CD8-positive, alpha-beta memory T cell (primary cell): ENCODE data around the gene ZDHHC13. TPM values are rescaled to one million over a fixed set of nuclear protein-coding genes. Genes with fewer than 3 reads are reported as not detected.

Experiments used
- CTCF ChIA-PET: fragments of 350-600 bp; sonication (Branson Sonifier 250); formaldehyde crosslinking; loops from one replicate; lab custom pipeline; 2021; ENCODE audit warnings: antibody characterized with exemption; lab: Charles Lee
- POLR2A ChIA-PET: fragments of 350-600 bp; sonication (Branson Sonifier 250); formaldehyde crosslinking; loops from one replicate; lab custom pipeline; 2021; ENCODE audit warnings: antibody characterized with exemption; lab: Charles Lee
- DNase-seq, 5 donors: peaks; one replicate each; pipeline versions ENCODE4 v3.0.0 to v3.0.0-alpha.2; 2020 to 2022; ENCODE audit warnings: mixed read lengths in 1 of 5
- H3K27ac ChIP-seq: one replicate; pipeline ENCODE4 v1.7.0; 2013; ENCODE audit warnings: low read depth, mild to moderate bottlenecking, low read length, moderate library complexity
- H3K27me3 ChIP-seq: 2 replicates; pipeline ENCODE4 v1.7.0; 2013; ENCODE audit warnings: low read length, mild to moderate bottlenecking; ENCODE audit not compliant: insufficient read depth, poor library complexity, severe bottlenecking
- H3K36me3 ChIP-seq: 2 replicates; pipeline ENCODE4 v1.7.0; 2013; ENCODE audit warnings: mild to moderate bottlenecking, low read length, moderate library complexity; ENCODE audit not compliant: insufficient read depth
- H3K4me1 ChIP-seq: 2 replicates; pipeline ENCODE4 v1.7.0; 2013; ENCODE audit warnings: mild to moderate bottlenecking, low read length, moderate library complexity; ENCODE audit not compliant: insufficient read depth
- H3K4me3 ChIP-seq: 2 replicates; pipeline ENCODE4 v1.7.0; 2013; ENCODE audit warnings: mild to moderate bottlenecking, low read length
- H3K9me3 ChIP-seq: 2 replicates; pipeline ENCODE4 v1.7.0; 2013; ENCODE audit warnings: mild to moderate bottlenecking, low read length
- H3K27ac Mint-ChIP-seq, 8 donors: one replicate each; pipeline ENCODE4 v1.8.0; 2020 to 2021; ENCODE audit warnings: mixed read lengths in 8 of 8, mild to moderate bottlenecking in 6 of 8, inconsistent platforms in 3 of 8, moderate library complexity in 3 of 8
- H3K27me3 Mint-ChIP-seq, 2 donors: one replicate each; pipeline ENCODE4 v1.8.0; 2020 to 2021; ENCODE audit warnings: mixed read lengths in 2 of 2, mild to moderate bottlenecking in 1 of 2, moderate library complexity in 1 of 2
- H3K36me3 Mint-ChIP-seq, 3 donors: one replicate each; pipeline ENCODE4 v1.8.0; 2020 to 2021; ENCODE audit warnings: mixed read lengths in 3 of 3, inconsistent platforms in 1 of 3, mild to moderate bottlenecking in 1 of 3
- H3K4me1 Mint-ChIP-seq, 3 donors: one replicate each; pipeline ENCODE4 v1.8.0; 2020 to 2021; ENCODE audit warnings: mixed read lengths in 3 of 3, inconsistent platforms in 1 of 3, mild to moderate bottlenecking in 1 of 3
- H3K4me3 Mint-ChIP-seq, 7 donors: one replicate each; pipeline ENCODE4 v1.8.0; 2020 to 2021; ENCODE audit warnings: mixed read lengths in 7 of 7, mild to moderate bottlenecking in 6 of 7, moderate library complexity in 4 of 7, inconsistent platforms in 2 of 7
- H3K9me3 Mint-ChIP-seq, 5 donors: one replicate each; pipeline ENCODE4 v1.8.0; 2020 to 2022; ENCODE audit warnings: mixed read lengths in 5 of 5, mild to moderate bottlenecking in 3 of 5, moderate library complexity in 2 of 5, inconsistent platforms in 1 of 5
- polyA plus RNA-seq: library from polyadenylated mRNA; unstranded; fragments of 300-500 nt; fragmentation: Illumina TruSeq; gene quantifications from one replicate; pipeline ENCODE4 v1.2.3, GENCODE V29; 2021
- total RNA-seq, 2 experiments: library from RNA; stranded (reverse); gene quantifications; one replicate each; pipeline ENCODE4 v1.2.3, GENCODE V29; 2021

The ZDHHC13 gene
- total and polyA plus RNA-seq, 3 experiments from 2014 or later, result 16.6 to 22.6 (median 22.1) TPM

DNA sequence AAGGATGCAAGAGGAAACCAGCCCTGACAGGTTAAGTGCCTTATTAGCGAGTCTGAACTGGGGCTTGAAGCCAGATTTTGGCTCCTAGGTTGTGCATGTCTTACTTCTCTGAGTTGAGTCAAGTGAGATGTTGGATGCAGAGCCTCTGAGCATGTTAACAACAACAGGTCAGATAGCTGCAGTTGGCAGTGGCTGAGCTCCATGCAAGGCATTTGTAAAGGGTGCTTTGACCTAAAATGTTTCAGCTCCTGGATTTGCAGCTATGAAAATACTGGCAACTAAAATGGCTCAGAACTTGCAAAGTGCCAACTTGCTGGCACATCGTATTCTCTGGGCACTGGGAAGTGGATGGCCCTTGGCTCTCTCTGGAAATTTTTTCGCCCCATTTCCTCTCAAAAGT lies 101.2 kb downstream of the ZDHHC13 start:
- Histone ChIP-seq H3K9me3 (no peaks in the 10 kb centered on the region), H3K4me1 (no peaks in the 10 kb centered on the region), H3K27ac (no peak overlapping the region), H3K4me3 (no peak overlapping the region), H3K27me3 (no peaks in the 10 kb centered on the region), H3K36me3 (no peaks in the 10 kb centered on the region)
- Mint-ChIP-seq H3K36me3 (no peaks in the 10 kb centered on the region), H3K27me3 (peaks cover 3 to 23% of the 10 kb centered on the region in 2 donors), H3K27ac (no peak overlapping the region), H3K4me1 (no peaks in the 10 kb centered on the region), H3K9me3 (no peaks in the 10 kb centered on the region), H3K4me3 (no peak overlapping the region)
- POLR2A ChIA-PET, result no interaction called here
- DNase-seq, result no peak
- CTCF ChIA-PET, result no interaction called here

DNA sequence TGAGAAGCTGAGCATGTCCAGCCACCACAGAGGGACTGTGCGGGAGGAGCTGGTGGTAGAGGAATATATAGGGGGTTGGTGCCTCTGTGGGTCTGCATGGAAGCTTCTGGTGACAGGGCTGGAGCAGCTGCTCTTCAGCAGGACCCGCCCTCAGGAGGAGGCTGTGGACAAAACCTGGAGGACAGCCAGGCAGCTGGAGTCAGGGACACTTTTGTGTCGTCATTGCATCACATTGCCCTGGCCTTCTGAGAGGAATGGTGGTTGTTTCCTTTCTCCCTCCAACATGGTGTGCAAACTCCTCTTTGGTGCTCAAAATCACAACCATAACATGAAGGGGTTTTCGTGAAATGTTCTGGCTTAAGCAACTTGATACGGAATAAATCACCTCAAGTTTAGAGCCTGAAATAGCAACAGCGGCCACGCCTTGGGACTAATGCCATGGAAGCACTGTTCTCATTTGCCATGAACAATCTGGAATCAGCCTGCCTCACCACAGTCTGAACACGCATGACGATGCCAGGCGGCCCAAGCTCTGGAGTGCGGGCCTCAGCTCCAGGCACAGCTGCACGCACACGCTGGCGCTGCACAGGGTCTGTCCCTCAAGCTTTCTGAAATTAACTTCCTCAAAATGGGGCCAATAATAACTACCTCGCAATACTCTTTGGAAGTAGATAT lies 102.0 kb downstream of the ZDHHC13 start:
- Mint-ChIP-seq H3K9me3 (no peaks in the 10 kb centered on the region), H3K27me3 (peaks cover 3 to 17% of the 10 kb centered on the region in 2 donors), H3K27ac (no peak overlapping the region), H3K4me1 (no peaks in the 10 kb centered on the region), H3K36me3 (no peaks in the 10 kb centered on the region), H3K4me3 (no peak overlapping the region)
- CTCF ChIA-PET, result no interaction called here
- no peak for DNase-seq
- no peaks in the 10 kb centered on the region for H3K36me3 ChIP-seq
- no peak overlapping the region for H3K27ac ChIP-seq
- no peaks in the 10 kb centered on the region for H3K9me3 ChIP-seq
- H3K4me3 ChIP-seq, result no peak overlapping the region
- POLR2A ChIA-PET, result no interaction called here
- no peaks in the 10 kb centered on the region for H3K27me3 ChIP-seq
- no peaks in the 10 kb centered on the region for H3K4me1 ChIP-seq

GRCh38 chr11:19220903-19221724 lies 104.1 kb downstream of the ZDHHC13 start:
- no peaks in the 10 kb centered on the region for H3K9me3 ChIP-seq
- H3K4me1 Mint-ChIP-seq, result no peaks in the 10 kb centered on the region
- no peak for DNase-seq
- no peak overlapping the region for H3K27ac ChIP-seq
- ChIA-PET POLR2A (no interaction called here), CTCF (no interaction called here)
- no peak overlapping the region for H3K4me3 ChIP-seq
- H3K36me3 ChIP-seq, result no peaks in the 10 kb centered on the region
- no peak overlapping the region for H3K4me3 Mint-ChIP-seq
- H3K9me3 Mint-ChIP-seq, result no peaks in the 10 kb centered on the region
- no peaks in the 10 kb centered on the region for H3K36me3 Mint-ChIP-seq
- H3K4me1 ChIP-seq, result no peaks in the 10 kb centered on the region
- no peaks in the 10 kb centered on the region for H3K27me3 ChIP-seq
- H3K27ac Mint-ChIP-seq, result no peak overlapping the region
- peaks cover 0 to 3% of the 10 kb centered on the region in 2 donors for H3K27me3 Mint-ChIP-seq

- H3K27me3 Mint-ChIP-seq, result no peaks in the 10 kb centered on the region
- H3K36me3 ChIP-seq, result no peaks in the 10 kb centered on the region
- no peak overlapping the region for H3K4me3 ChIP-seq
- H3K9me3 ChIP-seq, result no peaks in the 10 kb centered on the region
- no peaks in the 10 kb centered on the region for H3K9me3 Mint-ChIP-seq
- ChIA-PET CTCF (no interaction called here), POLR2A (no interaction called here)
- DNase-seq, result no peak
- H3K27ac Mint-ChIP-seq, result no peak overlapping the region
- H3K27ac ChIP-seq, result no peak overlapping the region
- no peaks in the 10 kb centered on the region for H3K4me1 ChIP-seq
- H3K4me1 Mint-ChIP-seq, result peaks cover 1 to 8% (median 7%) of the 10 kb centered on the region in 3 donors
- no peaks in the 10 kb centered on the region for H3K36me3 Mint-ChIP-seq
- H3K27me3 ChIP-seq, result no peaks in the 10 kb centered on the region
- no peak overlapping the region for H3K4me3 Mint-ChIP-seq
Measured at GRCh38 chr11:19225123-19225522, 108.2 kb downstream of the ZDHHC13 start.

DNA sequence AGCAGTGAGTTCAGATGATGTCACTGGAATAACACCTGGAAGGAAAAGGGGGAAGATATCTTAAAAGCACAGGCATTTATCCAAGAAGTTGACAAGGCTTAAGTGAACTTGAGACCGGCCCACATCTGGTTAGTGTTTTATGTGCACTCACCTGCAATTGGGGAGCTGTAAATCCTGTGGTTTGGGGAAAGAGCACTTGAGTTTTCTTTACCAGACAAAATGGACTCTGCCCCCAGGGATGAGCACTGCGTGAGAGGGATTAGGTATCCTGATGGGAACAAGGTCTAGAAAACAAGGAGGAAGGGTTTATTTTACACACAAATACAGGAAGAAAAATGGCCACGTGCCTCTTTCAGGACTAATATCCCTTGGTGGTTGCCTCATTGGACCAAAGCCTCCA lies 108.6 kb downstream of the ZDHHC13 start:
- Histone ChIP-seq H3K4me3 (no peak overlapping the region), H3K27me3 (no peaks in the 10 kb centered on the region), H3K4me1 (no peaks in the 10 kb centered on the region), H3K27ac (no peak overlapping the region), H3K36me3 (no peaks in the 10 kb centered on the region), H3K9me3 (no peaks in the 10 kb centered on the region)
- Mint-ChIP-seq H3K27me3 (no peaks in the 10 kb centered on the region), H3K4me3 (no peak overlapping the region), H3K9me3 (no peaks in the 10 kb centered on the region), H3K4me1 (peaks cover 1 to 12% (median 9%) of the 10 kb centered on the region in 3 donors), H3K27ac (no peak overlapping the region), H3K36me3 (no peaks in the 10 kb centered on the region)
- ChIA-PET CTCF (no interaction called here), POLR2A (no interaction called here)
- DNase-seq, result no peak

Other genes starting within 250 kb of the ZDHHC13 start
- gene MRGPRX1, start 177.8 kb upstream of the ZDHHC13 start, total RNA-seq, result not detected
- not detected for gene MRGPRX1, start 177.8 kb upstream of the ZDHHC13 start, polyA plus RNA-seq
- not detected for gene MRGPRX2, start 56.5 kb upstream of the ZDHHC13 start, total RNA-seq
- not detected for gene MRGPRX2, start 56.5 kb upstream of the ZDHHC13 start, polyA plus RNA-seq
- not detected for gene CSRP3, start 84.8 kb downstream of the ZDHHC13 start, total RNA-seq
- gene CSRP3, start 84.8 kb downstream of the ZDHHC13 start, polyA plus RNA-seq, result not detected
- gene E2F8, start 123.8 kb downstream of the ZDHHC13 start, total RNA-seq, result 10 to 100 TPM; 12.7 to 16.5 TPM
- gene E2F8, start 123.8 kb downstream of the ZDHHC13 start, polyA plus RNA-seq, result 0.16 TPM